CD4-positive, alpha-beta memory T cell (primary cell): ENCODE results near the gene MMS19. TPM values are rescaled to one million over a fixed set of nuclear protein-coding genes. Genes with fewer than 3 reads are reported as not detected.

ENCODE experiments used
- CTCF ChIA-PET: fragments of 350-600 bp; sonication (Branson Sonifier 250); formaldehyde crosslinking; loops from one replicate; lab custom pipeline; 2021; ENCODE audit warnings: inconsistent platforms; ENCODE audit not compliant: partially characterized antibody; lab: Charles Lee
- POLR2A ChIA-PET: fragments of 350-600 bp; sonication (Branson Sonifier 250); formaldehyde crosslinking; loops from one replicate; lab custom pipeline; 2021; ENCODE audit not compliant: partially characterized antibody; lab: Charles Lee
- DNase-seq, 5 donors: peaks; one replicate each; pipeline versions ENCODE4 v3.0.0 to v3.0.0-alpha.2; 2020 to 2022; ENCODE audit warnings: mixed read lengths in 1 of 5
- H3K27ac ChIP-seq: one replicate; pipeline ENCODE4 v1.7.0; 2013; ENCODE audit warnings: low read depth, low read length
- H3K27me3 ChIP-seq: 2 replicates; pipeline ENCODE4 v1.7.0; 2013; ENCODE audit warnings: mild to moderate bottlenecking, low read length, moderate library complexity; ENCODE audit not compliant: insufficient read depth
- H3K36me3 ChIP-seq: 2 replicates; pipeline ENCODE4 v1.7.0; 2013; ENCODE audit warnings: mild to moderate bottlenecking, low read length, moderate library complexity; ENCODE audit not compliant: insufficient read depth
- H3K4me1 ChIP-seq: 2 replicates; pipeline ENCODE4 v1.7.0; 2013; ENCODE audit warnings: mild to moderate bottlenecking, low read length, moderate library complexity; ENCODE audit not compliant: insufficient read depth
- H3K4me3 ChIP-seq, 2 donors: one replicate each; pipeline ENCODE4 v1.7.0; 2013; ENCODE audit warnings: low read length in 2 of 2, mild to moderate bottlenecking in 1 of 2
- H3K9me3 ChIP-seq, 2 donors: one replicate each; pipeline ENCODE4 v1.7.0; 2013; ENCODE audit warnings: low read length in 2 of 2, control low read depth in 1 of 2; ENCODE audit not compliant: control insufficient read depth in 1 of 2
- H3K27ac Mint-ChIP-seq, 7 donors: one replicate each; pipeline ENCODE4 v1.8.0; 2020 to 2021; ENCODE audit warnings: mixed read lengths in 7 of 7, mild to moderate bottlenecking in 6 of 7, inconsistent platforms in 3 of 7, moderate library complexity in 3 of 7
- H3K27me3 Mint-ChIP-seq, 2 donors: one replicate each; pipeline ENCODE4 v1.8.0; 2020 to 2021; ENCODE audit warnings: mixed read lengths in 2 of 2
- H3K36me3 Mint-ChIP-seq, 2 donors: one replicate each; pipeline ENCODE4 v1.8.0; 2020 to 2021; ENCODE audit warnings: mixed read lengths in 2 of 2, inconsistent platforms in 1 of 2, mild to moderate bottlenecking in 1 of 2
- H3K4me1 Mint-ChIP-seq, 4 donors: one replicate each; pipeline ENCODE4 v1.8.0; 2020 to 2021; ENCODE audit warnings: mixed read lengths in 4 of 4, mild to moderate bottlenecking in 1 of 4
- H3K4me3 Mint-ChIP-seq, 8 donors: one replicate each; pipeline ENCODE4 v1.8.0; 2020 to 2021; ENCODE audit warnings: mixed read lengths in 8 of 8, mild to moderate bottlenecking in 7 of 8, moderate library complexity in 6 of 8, inconsistent platforms in 3 of 8
- H3K9me3 Mint-ChIP-seq, 8 donors: one replicate each; pipeline ENCODE4 v1.8.0; 2020 to 2021; ENCODE audit warnings: mixed read lengths in 8 of 8, mild to moderate bottlenecking in 5 of 8, inconsistent platforms in 3 of 8, moderate library complexity in 1 of 8
- intact Hi-C: fragments of 100-400 bp; cut with micrococcal nuclease; formaldehyde crosslinking; loops from one replicate; pipeline ENCODE4 v1.15.1; 2023
- polyA plus RNA-seq, 2 donors: library from polyadenylated mRNA; unstranded; fragments of 300-500 nt; fragmentation: Illumina TruSeq; gene quantifications; one replicate each; pipeline ENCODE4 v1.2.3, GENCODE V29; 2021
- total RNA-seq, 2 experiments: library from RNA; stranded (reverse); gene quantifications; one replicate each; pipeline ENCODE4 v1.2.3, GENCODE V29; 2021

The MMS19 gene
- total and polyA plus RNA-seq, 4 experiments from 2014 or later: 35.9 to 111 (median 75.9) TPM

- H3K27ac ChIP-seq: no peak overlapping the region
- Mint-ChIP-seq H3K27ac (peak overlapping the region in 2 of 7 donors; percentile 30 to 34), H3K36me3 (no peaks in the 10 kb centered on the region), H3K27me3 (peaks cover 2 to 10% of the 10 kb centered on the region in 2 donors), H3K9me3 (no peaks in the 10 kb centered on the region), H3K4me1 (peaks cover 0 to 3% (median 0%) of the 10 kb centered on the region in 4 donors), H3K4me3 (no peak overlapping the region)
- no peaks in the 10 kb centered on the region for H3K27me3 ChIP-seq
- DNase-seq: no peak
- POLR2A ChIA-PET: no interaction called here
- H3K9me3 ChIP-seq: no peaks in the 10 kb centered on the region
- CTCF ChIA-PET: no interaction called here
- H3K4me1 ChIP-seq: no peaks in the 10 kb centered on the region
- H3K36me3 ChIP-seq: no peaks in the 10 kb centered on the region
- intact Hi-C loops: no loop called here
- no peak overlapping the region for H3K4me3 ChIP-seq
Observed at GRCh38 chr10:97517096-97517750, 19.0 kb upstream of the MMS19 start.

- H3K27me3 Mint-ChIP-seq: peaks cover 2 to 12% of the 10 kb centered on the region in 2 donors
- no peak overlapping the region for H3K27ac ChIP-seq
- POLR2A ChIA-PET: no interaction called here
- H3K9me3 Mint-ChIP-seq: no peaks in the 10 kb centered on the region
- no peaks in the 10 kb centered on the region for H3K36me3 ChIP-seq
- intact Hi-C loops: no loop called here
- no peaks in the 10 kb centered on the region for H3K4me1 ChIP-seq
- H3K4me1 Mint-ChIP-seq: peaks cover 0 to 3% (median 0%) of the 10 kb centered on the region in 4 donors
- no peaks in the 10 kb centered on the region for H3K27me3 ChIP-seq
- no peak overlapping the region for H3K27ac Mint-ChIP-seq
- DNase-seq: no peak
- CTCF ChIA-PET: no interaction called here
- no peak overlapping the region for H3K4me3 Mint-ChIP-seq
- no peak overlapping the region for H3K4me3 ChIP-seq
- no peaks in the 10 kb centered on the region for H3K36me3 Mint-ChIP-seq
- H3K9me3 ChIP-seq: no peaks in the 10 kb centered on the region
Observed at GRCh38 chr10:97515271-97515978, 17.2 kb upstream of the MMS19 start.

- no peaks in the 10 kb centered on the region for H3K9me3 ChIP-seq
- peaks cover 2 to 12% of the 10 kb centered on the region in 2 donors for H3K27me3 Mint-ChIP-seq
- no peak overlapping the region for H3K4me3 ChIP-seq
- POLR2A ChIA-PET: no interaction called here
- H3K36me3 ChIP-seq: no peaks in the 10 kb centered on the region
- intact Hi-C loops: no loop called here
- H3K27ac Mint-ChIP-seq: no peak overlapping the region
- no peaks in the 10 kb centered on the region for H3K27me3 ChIP-seq
- no peaks in the 10 kb centered on the region for H3K4me1 ChIP-seq
- DNase-seq: no peak
- CTCF ChIA-PET: no interaction called here
- H3K4me1 Mint-ChIP-seq: peaks cover 0 to 3% (median 0%) of the 10 kb centered on the region in 4 donors
- no peak overlapping the region for H3K27ac ChIP-seq
- H3K36me3 Mint-ChIP-seq: no peaks in the 10 kb centered on the region
- H3K9me3 Mint-ChIP-seq: no peaks in the 10 kb centered on the region
- no peak overlapping the region for H3K4me3 Mint-ChIP-seq
Observed at GRCh38 chr10:97514344-97514743, 16.1 kb upstream of the MMS19 start.

GRCh38 chr10:97512993-97513392 lies 14.8 kb upstream of the MMS19 start:
- ChIA-PET CTCF (no interaction called here), POLR2A (no interaction called here)
- H3K4me1 Mint-ChIP-seq: peaks cover 0 to 3% (median 0%) of the 10 kb centered on the region in 4 donors
- Histone ChIP-seq H3K4me3 (no peak overlapping the region), H3K27ac (no peak overlapping the region), H3K27me3 (no peaks in the 10 kb centered on the region), H3K36me3 (no peaks in the 10 kb centered on the region), H3K4me1 (no peaks in the 10 kb centered on the region), H3K9me3 (no peaks in the 10 kb centered on the region)
- H3K4me3 Mint-ChIP-seq: no peak overlapping the region
- peaks cover 0 to 16% of the 10 kb centered on the region in 2 donors for H3K27me3 Mint-ChIP-seq
- DNase-seq: no peak
- no peaks in the 10 kb centered on the region for H3K36me3 Mint-ChIP-seq
- intact Hi-C loops: no loop called here
- peak overlapping the region in 1 of 7 donors; percentile 84 for H3K27ac Mint-ChIP-seq
- no peaks in the 10 kb centered on the region for H3K9me3 Mint-ChIP-seq

GRCh38 chr10:97511711-97512440 lies 13.7 kb upstream of the MMS19 start:
- CTCF ChIA-PET: no interaction called here
- no peak for DNase-seq
- no peaks in the 10 kb centered on the region for H3K9me3 Mint-ChIP-seq

GRCh38 chr10:97510686-97511085 lies 12.5 kb upstream of the MMS19 start:
- peaks cover 0 to 3% (median 0%) of the 10 kb centered on the region in 4 donors for H3K4me1 Mint-ChIP-seq
- Histone ChIP-seq H3K9me3 (no peaks in the 10 kb centered on the region), H3K27ac (no peak overlapping the region), H3K27me3 (no peaks in the 10 kb centered on the region), H3K4me1 (no peaks in the 10 kb centered on the region), H3K4me3 (no peak overlapping the region), H3K36me3 (no peaks in the 10 kb centered on the region)
- peaks cover 3 to 16% of the 10 kb centered on the region in 2 donors for H3K27me3 Mint-ChIP-seq
- ChIA-PET POLR2A (no interaction called here), CTCF (interaction anchor here (1.3 kb wide), 1 partner anchor 44 kb away, joined by 4 read pairs; no protein-coding TSS in a partner anchor)
- no peak for DNase-seq
- H3K4me3 Mint-ChIP-seq: no peak overlapping the region
- no peaks in the 10 kb centered on the region for H3K36me3 Mint-ChIP-seq
- no peaks in the 10 kb centered on the region for H3K9me3 Mint-ChIP-seq
- intact Hi-C loops: no loop called here
- H3K27ac Mint-ChIP-seq: no peak overlapping the region

More at GRCh38 chr10:97511711-97512440, 13.7 kb upstream of the MMS19 start:
- Histone ChIP-seq H3K4me1 (no peaks in the 10 kb centered on the region), H3K36me3 (no peaks in the 10 kb centered on the region), H3K27me3 (no peaks in the 10 kb centered on the region), H3K27ac (no peak overlapping the region), H3K4me3 (no peak overlapping the region), H3K9me3 (no peaks in the 10 kb centered on the region)
- Mint-ChIP-seq H3K36me3 (no peaks in the 10 kb centered on the region), H3K4me3 (no peak overlapping the region), H3K27ac (no peak overlapping the region), H3K27me3 (peaks cover 2 to 12% of the 10 kb centered on the region in 2 donors), H3K4me1 (peaks cover 0 to 3% (median 0%) of the 10 kb centered on the region in 4 donors)
- POLR2A ChIA-PET: no interaction called here
- intact Hi-C loops: no loop called here

- H3K36me3 Mint-ChIP-seq: no peaks in the 10 kb centered on the region
- ChIA-PET POLR2A (no interaction called here), CTCF (interaction anchor here (0.5 to 1.3 kb wide), 2 partner anchors 29 to 45 kb away, joined by 3 to 4 read pairs; no protein-coding TSS in a partner anchor)
- H3K27ac Mint-ChIP-seq: no peak overlapping the region
- no peaks in the 10 kb centered on the region for H3K9me3 Mint-ChIP-seq
- H3K27ac ChIP-seq: no peak overlapping the region
- H3K4me1 ChIP-seq: no peaks in the 10 kb centered on the region
- H3K27me3 Mint-ChIP-seq: peaks cover 3 to 10% of the 10 kb centered on the region in 2 donors
- no peak overlapping the region for H3K4me3 ChIP-seq
- no peak overlapping the region for H3K4me3 Mint-ChIP-seq
- intact Hi-C loops: no loop called here
- H3K27me3 ChIP-seq: no peaks in the 10 kb centered on the region
- no peaks in the 10 kb centered on the region for H3K36me3 ChIP-seq
- no peak for DNase-seq
- no peaks in the 10 kb centered on the region for H3K9me3 ChIP-seq
- H3K4me1 Mint-ChIP-seq: peaks cover 0 to 3% (median 0%) of the 10 kb centered on the region in 4 donors
Observed at GRCh38 chr10:97509120-97509680, 11.0 kb upstream of the MMS19 start.
